Breast epithelium (tissue), 3 donors: ENCODE measurements around the gene TMTC1.

ENCODE experiments used
- CTCF ChIP-seq, 3 donors: fragments of 450-650 bp; IDR thresholded peaks; one replicate each; pipeline ENCODE4 v1.5.1; 2016 to 2017; ENCODE audit warnings: antibody characterized with exemption in 3 of 3, mild to moderate bottlenecking in 3 of 3, moderate library complexity in 3 of 3
- POLR2AphosphoS5 ChIP-seq, 3 donors: sonication (generic); formaldehyde crosslinking; IDR thresholded peaks; one replicate each; pipeline ENCODE4 v1.6.1; 2017; ENCODE audit warnings: antibody characterized with exemption in 3 of 3

DNA sequence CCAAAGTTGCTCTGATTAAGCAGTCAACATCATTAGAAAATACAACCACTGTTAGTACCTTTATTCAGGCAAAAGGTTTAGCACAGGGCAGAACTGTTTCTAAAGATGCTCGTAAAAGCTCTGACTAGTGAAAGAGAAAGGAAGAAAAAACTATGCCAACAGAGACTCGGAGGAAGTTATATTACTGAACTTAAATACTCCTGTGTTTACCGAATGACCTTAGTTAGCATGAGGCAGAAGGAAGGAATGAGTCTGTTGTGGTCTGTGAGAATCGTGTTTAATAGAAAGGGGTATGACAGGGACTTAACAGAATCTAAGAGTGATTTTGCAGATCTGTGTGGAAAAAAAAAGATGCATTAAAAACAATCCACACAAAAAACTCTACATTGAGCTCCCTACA is 202.1 kb downstream of the TMTC1 start:
- TF ChIP-seq CTCF (IDR thresholded peaks at IDR 0.05) (no peak), POLR2AphosphoS5 (IDR thresholded peaks at IDR 0.05) (no peak)
